Inflammatory macrophage (primary cell): ENCODE measurements around the gene SH2D4B.

ENCODE experiments used
- DNase-seq, 2 donors: peaks; one replicate each; pipeline ENCODE4 v3.0.0-alpha.2; 2020 to 2022
- total RNA-seq, 18 experiments: gene quantifications; one replicate each; lab custom pipeline; 2026; ENCODE audit warnings: mixed read lengths in 6 of 18, inconsistent platforms in 2 of 18; lab: John Stamatoyannopoulos, UW

SH2D4B gene
- 0 to 0.59 (median 0.23) reads per million in 18 experiments for total RNA-seq

DNA sequence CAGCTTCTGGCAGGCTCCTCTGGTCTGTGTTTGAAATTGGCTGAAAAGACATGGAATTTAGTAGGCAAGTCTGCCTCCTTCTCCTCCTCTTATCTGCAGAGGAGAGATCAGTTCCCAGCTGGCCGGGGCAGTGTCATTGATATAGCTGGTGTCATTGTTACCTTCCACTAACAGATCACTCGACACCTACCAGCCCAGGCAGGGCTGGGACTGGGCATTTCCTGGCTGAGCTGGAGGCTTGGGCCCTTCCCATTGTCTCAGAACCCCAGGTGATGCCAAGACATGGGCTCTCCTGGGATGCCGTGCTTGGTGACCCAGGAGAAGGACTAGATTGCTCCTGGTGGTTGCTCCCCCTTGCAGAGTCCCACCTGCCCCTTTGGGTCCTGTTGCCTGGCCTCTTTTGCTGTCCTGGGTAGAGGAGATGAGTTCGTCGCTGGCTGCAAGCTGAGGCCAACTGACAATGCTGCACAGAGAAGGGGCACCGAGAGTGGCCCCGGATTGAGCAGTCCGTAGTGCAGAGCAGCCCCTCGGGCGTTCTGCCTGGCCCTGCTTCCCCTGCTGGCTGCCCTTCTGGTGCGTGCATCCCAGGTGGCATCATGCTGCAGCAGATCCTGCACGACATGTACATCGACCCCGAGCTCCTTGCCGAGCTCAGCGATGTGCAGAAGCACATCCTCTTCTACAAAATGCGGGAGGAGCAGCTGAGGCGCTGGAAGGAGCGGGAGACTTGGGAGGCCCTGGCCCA lies at the start of gene SH2D4B:
Gene SH2D4B (plus strand): TSS at position 167 of the 745 bp plus-strand sequence. CDS start 430 bp downstream, at position 597.
- DNase-seq: no peak

DNA sequence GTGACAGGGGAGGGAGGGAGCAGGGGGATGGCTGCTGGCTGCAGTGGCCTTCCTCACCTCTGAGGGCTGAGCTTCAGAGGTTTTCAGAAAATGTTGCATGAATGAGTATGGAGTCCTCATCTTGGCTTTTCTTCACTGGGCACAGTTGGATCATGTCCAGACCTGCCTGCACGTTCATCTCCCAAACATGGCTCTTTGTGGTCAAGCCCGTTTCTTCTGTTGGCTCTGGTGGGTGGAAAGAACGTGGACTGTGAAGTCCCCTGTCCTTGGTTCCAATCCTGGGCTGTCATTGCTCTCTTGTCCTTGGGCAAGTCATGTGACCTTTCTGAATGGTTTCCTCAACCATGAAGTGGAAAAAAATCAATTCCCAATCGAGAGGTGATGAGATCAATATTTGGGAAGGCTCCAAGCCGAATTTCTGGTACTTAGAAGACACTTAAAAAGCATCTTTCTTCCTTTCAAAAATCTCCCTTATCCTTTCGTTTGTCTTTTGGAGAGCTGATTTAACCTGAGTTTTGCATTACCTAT lies 49.1 kb upstream of the SH2D4B start:
- no peak for DNase-seq

DNA sequence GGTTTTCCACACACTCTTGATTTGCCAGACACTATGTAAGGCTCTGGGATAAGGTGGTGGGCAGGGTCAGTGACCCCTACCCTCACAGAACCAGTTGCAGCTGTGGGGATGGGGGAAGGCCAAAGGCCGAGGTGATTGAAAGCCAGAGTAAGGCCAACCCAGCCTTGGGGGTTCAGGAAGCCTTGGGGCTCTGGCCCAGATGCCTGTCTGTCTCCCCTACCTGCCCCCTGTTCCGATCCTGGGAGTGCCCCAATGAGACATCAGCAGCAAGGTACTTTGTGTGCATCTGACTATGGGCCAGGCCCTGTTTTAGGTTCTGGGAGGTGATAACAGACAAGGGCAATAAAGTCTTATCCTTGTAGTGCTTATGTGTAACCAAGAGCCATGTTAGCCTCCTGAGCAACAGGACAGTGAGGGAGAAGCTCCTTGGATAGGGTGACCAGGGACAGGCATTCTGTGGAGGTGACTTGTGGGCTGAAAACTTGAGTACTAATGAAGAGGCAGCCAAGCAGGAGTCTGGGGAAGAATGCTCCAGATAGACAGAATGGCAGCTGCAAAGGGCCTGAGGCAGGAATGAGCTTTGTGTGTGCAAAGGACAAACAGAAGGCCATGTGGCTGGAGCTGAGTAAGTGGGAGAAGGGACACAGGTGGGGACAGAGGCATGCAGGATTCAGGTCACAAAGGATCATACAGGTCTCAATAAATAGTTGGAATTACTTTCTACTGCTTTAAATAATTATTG lies 48.2 kb upstream of the SH2D4B start:
- DNase-seq: no peak

DNA sequence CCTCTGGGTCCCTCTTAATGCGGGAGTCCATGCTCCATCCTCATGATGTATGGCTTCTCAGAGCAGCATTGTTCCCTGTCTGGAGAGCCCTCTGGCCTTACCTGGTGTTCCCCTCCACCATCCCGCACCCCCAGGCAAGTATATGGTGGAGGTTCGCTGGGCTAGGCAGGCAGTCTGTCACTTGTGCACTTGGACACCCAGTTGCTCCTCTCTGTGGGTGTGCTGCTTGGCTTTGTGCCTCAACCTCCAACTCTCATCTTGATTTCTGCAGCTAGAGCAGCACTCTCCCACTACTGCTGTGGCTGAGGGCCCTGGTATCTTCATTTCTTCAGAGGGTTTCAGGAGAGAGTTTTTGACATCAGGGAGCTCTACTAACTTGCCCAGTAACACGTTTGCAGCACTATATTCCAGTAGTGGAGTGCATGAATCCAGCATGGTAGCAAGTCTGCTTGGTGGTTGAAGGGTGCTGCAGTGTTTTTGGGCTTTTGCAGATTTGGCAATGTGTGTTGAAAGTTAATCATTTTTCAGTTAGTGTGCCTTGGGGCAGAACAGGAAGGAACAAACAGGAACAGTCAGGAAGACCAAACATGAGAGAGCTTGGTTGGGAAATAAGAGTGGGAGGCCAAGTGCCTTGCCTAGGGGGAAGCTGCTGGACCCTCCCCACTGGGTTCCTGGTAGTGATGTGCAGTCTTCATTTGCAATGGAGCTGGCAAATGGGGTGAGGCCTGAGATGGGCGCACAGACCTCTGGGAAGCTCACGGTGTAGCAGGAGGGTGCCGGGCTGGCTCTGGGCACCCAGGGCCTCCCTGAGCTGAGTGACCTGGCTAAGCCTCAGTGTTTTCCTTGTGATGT lies 46.2 kb upstream of the SH2D4B start:
- DNase-seq: peak; percentile 95 to 96

DNA sequence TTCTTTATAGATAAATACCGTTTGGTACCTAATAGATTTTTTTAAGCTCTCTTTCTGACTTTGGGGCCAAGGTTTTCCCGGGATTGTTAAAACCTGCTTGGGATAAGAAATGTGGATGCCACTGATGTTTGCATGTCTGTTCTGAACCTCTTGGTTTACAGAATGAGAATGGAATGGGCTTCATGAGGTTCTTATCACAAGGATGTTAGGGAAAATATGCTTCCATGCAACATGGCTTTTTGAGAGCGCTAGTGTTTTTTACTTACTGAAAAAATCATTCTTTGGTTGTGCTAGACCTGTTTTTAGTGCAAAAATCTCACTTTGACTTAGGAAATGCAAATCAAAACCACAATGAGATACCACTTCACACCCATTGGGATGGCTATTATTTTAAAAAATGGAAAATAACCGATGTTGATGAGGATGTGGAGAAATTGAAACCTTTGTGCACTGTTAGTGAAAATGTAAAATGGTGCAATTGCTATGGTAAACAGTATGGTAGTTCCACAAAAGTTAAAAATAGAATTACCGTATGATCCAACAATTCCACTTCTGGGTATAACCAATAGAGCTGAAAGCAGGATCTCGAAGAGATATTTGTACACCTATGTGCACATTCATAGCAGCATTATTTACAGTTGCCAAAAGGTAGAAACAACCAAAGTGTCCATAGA lies 44.7 kb upstream of the SH2D4B start:
- peak; percentile 25 to 57 for DNase-seq

DNA sequence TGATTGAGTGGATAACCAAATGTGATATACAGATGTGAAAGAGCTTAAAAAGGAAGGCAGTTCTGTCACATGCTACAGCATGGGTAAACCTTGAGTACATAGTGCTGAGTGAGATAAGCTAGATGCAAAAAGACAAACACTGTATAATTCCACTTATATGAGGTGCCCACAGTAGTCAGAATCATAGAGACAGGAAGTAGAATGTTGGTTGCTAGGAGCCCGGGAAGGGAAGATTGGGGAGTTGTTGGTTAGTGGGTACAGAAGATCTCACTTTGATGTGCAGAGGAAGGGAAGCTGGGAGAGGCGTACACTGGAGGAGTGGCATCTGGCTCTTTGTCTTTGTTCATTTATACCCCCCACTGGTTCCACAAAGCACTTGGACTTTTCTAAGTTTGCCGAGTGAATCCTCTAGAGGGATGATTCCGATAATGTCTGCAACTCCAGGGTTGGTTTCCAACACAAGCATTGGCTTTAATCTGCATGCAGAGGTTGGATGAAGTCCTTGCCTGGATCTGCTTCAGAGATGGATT lies 44.1 kb upstream of the SH2D4B start:
- peak; percentile 58 to 63 for DNase-seq

DNA sequence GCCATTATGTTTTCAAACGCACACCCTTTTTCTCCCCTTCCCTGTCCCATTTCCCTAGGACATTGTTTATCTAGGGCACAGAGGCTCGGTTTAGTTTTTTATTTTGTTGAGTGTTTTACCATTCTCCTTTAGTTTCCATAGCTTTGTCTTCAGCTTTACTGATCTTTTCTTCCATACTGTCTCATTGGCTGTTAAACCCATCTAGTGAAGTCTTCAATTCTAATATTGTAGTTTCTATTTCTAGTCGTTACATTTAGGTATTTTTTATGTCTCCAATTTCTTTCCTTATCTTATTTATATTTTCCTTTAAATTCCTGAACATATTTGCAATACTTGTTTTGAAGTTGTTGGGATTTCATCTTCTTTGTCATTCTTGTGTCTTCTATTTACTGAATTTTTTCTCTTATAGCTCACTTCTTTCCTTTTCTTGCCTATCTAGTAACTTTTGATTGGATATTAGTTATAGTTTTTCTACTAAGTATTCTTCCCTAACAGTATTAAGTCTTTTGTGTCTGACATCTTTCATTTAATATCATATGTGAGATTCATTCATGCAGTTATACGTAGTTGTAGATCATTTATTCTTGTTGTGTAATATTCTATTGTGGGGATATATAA lies 41.0 kb upstream of the SH2D4B start:
- DNase-seq: no peak

DNA sequence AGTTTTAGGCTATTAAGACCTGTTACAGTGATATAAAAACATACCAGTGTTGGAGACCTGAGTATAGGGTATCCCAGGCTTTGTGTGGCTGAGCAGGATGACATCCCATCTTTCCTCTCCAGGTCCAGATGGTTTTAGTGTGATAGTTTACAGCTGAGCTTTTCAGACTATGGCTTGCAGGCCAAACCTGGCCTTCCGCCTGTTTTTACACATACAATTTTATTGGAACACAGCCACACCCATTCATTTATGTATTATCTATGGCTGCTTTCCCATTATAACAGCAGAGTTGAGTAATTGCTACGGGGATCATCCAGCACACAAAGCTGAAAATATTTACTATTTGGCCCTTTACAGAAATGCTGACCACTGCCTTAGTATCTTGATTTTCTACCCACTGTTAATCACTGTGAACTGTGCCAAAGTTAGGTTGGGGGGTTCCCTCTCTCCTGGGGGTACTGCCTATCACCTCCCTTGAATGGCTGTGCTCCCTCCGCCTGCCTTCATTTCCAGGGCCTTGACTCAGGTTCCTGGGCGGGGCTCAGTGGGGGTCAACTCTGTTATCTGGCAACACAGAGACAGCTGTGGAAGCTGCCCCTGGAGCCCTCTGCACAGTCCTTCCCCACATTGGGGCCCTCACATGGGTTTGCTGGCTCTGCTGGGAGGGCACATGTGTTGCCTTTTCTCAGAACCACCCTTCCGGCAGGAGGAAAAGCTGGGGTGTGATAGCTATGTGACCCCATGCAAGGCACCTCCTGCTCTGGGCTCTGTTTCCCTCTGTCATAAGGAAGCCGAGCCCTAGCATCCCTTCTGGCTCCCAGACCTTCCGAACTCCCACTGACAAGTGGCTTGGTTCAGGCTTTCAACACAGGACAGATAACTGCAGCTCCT lies 40.3 kb upstream of the SH2D4B start:
- peak; percentile 49 to 54 for DNase-seq

DNA sequence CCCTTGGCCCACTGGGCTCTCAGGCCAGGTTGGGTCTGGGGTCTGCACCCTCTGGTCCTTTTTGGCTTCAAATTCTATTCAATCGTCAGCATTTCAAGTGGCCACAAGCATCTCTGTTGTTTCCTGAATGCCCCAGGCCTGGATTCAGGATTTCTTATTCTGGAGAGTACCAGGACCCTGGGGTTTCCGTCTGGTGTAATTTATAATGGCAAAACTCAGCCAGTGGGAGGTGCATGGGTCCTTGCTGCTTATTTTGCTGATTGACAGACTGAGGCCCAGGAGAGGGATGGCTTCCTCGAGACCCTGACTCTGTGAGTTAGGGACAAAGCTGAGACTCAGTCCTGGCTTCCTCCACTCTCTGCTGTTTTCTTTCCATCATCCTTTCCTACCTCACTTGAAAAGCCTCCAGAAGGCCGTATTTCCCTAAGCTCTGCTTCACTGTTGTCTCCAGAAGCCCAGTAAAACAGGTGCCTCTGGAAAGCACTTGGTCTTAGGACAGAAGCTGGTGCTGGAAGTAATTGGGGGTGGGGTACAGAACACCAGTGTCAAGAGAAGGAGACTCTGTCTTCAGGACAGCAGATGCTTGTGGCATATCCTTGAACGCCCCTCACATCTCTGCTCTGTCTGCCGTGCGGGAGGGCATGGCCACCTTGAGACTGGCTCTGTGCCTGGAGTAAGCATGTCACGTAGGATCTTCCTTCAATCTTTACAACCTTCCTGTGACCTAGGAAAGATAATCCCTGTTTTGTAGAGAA lies 39.4 kb upstream of the SH2D4B start:
- no peak for DNase-seq

DNA sequence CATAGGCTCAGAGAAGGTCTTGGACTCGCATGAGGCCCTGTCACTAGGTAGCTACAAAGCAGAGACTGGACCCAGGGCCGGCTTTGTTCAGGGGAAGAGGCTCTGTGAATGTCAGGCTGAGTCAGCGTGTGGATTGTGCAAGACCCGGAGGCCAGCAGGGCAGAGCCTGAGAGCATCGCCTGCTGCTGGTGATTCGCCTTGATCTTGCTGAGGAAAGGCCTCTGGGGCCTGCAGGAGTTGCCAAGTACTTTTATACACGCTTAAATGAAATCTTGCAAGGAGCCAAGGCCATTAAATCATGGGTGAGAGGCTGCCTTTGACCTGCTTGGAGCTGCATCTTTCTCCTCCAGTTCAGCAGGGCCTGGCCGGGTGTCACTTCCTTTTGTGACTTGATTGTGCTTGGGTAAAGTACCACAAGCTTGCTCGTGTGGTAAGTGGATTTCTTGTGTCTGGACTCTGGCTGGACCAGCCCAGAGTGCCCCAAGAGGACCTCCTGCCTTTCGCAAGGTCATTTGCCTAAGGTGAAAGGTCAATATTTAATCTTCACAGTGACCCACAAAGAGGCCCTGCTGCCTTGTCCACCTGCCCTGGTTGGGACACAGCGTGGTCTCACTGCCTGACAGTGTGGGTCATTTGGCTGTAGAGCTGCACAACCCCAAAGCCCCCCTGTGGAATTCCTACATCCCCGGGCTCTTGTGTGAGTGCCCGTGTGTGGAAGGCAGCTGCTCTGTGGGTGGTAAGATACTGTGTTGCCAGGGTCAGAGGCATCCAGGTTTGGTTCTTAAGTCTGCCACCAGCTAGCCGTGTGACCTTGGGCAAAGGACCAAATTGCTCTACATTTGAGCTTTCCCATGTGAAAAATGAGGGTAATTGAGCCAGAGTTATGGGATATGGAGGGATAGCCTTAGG lies 38.6 kb upstream of the SH2D4B start:
- DNase-seq: peak; percentile 93 to 96

DNA sequence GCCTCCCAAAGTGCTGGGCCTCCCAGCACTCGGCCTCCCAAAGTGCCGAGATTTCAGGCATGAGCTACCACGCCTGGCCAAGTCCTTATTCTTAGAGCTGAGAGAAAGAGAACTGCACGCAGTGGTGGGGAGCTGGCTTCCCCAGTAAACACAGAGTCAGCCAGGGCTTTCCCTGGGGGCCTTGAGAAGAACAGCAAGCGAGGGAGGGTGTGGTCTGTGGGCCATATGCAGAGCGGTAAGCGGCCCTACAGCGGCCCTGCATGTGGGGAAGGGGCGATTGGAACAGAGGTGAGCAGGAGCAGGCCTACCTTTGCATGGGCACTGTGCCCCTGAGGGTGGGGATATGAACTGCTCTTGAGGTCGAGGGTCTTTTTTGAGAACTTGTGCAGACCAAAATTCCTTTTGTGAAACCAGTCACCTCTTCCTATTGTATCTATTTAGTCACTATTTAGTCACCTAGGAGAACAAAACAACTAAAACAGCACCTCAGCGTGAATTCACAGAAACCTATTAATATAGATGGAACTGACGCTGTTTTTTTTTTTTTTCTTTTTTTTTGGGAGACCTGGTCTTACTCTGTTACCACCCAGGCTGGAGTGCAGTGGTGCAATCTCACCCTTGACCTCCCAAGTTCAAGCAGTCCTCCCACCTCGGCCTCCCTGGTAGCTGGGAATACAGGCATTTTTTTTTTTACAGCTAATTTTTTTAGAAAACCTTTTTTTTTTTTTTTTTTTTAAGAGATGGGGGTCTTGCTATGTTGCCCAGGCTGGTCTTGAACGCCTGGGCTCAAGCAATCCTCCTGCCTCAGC lies 36.9 kb upstream of the SH2D4B start:
- DNase-seq: peak in 1 of 2 donors; percentile 64

DNA sequence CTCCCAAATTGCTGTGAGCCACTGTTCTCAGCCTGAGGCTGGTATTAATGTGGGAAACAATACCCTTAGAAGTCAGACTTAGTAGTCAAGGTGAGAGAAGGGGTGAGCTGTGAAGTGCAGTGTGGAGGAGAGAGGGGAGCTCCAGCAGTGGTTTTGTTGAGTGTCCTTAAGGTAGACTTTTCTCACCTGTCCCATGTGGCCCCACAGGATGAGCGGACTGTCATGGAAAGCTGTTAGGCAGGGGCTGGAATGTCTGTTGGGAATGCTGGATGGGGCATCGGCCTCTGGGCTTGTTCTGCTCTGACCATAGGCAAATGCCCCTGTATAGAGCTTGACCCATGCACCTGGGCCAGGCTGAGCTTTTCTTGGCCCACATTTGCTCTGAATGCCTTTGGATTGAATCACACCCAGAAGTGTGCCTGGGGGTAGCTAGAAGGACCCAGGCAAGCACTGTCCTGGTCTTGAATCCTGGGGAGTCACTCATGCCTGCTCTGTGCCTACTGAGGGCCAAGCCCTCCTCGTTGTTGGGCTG lies 36.3 kb upstream of the SH2D4B start:
- DNase-seq: no peak

DNA sequence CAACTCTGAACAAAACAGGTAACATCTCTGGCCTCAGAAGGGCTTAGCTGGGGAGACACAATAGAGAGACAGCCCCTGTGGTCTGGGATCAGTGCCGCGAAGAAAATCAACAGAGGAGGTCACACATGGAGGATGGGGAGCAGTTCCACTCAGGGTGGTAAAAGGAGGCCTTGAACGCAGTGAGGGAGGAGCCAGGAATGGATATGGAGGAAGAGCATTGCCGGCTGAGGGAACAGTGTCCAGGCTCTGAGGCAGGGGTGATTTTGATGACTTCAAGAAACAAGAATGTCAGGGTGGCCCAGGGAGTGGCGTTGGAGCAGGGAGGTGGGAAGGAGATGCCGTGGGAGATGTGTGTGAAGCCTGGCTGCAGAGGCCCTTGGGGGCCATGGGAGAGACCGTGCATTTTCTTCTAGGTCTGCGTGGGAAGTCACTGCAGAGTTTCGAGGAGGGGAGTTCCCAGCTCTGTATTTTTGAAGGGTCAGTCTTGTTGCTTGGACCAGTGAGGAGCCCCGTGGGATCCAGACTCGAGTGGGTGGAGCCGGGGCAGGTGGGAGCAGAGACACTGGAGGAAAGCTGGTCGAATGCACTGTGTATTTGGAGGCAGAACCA lies 35.7 kb upstream of the SH2D4B start:
- DNase-seq: no peak

DNA sequence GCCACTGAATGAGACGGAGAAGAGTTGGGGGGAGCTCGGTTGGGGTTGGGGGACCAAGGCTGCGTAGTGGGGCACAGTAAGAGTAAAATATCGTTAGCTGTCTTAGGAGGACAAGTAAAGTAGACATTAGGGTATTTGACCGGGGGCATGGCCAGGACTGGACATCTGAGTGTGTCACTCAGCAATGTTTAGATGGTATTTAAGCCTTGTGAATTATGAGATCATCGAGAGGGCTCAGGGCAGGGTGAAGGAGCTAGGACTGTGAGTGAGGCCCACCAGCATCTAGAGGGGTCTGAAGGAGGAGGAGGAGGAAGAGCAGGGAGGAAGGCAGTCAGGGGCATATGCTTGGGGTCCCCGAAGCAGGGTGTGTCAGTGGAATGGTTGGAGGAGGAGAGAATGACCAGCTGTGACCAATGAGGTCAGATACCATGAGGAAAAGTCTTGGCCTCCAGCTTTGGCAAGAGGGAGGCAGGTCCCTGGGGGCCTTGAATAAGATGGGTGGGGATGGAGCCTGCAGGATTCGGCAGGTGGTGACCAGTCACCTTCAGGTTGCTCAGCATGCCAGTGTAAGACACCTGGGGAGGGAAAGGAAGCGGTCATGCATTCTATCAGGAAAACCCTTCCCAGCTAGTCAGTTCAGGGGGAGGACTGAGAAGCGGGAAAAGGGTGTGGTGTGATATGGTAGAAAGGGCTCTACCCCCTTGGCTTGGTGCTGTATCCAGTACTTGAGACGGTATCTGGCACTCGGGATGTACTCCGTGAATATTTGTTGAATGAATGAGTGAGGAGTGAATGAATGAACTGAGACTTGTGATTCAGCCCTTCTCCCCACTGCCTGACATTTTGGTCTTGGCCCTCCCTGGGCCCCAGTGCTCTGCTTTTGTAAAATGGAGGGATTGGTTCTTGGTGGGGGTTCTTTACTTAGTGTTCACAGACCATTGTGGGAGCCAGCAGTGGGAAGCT lies 34.8 kb upstream of the SH2D4B start:
- DNase-seq: no peak

DNA sequence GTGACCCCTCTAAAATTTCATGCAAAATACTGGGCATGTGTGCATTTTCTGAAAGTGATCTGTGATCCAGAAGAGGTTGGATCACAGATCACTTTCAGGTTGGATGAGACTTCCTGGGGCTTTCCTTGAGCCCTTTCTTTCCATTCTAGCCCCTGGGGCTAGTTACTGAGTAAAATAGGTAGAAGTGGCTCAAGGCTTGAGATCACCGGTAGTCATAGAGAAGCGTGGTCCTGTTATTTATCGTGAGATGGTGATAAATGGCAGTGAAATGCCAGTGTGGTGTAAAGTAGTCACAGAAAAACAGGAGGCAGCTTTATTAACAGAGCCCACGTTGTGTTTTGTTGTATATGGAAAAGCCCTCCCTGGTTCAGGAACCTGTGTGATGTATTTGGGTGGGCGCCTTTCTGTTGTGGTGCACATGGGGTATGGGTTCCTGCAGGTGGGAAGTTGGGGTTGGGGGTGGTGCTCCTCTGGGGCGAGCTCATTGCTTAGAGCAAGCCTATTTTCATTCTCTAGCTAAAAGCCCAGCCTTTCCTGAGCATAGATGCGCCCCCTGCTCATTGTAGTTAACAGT lies 34.0 kb upstream of the SH2D4B start:
- DNase-seq: no peak
